IMR-90 (cell line): Measurements from ENCODE around the gene ENOX2. TPM values are rescaled to one million over a fixed set of nuclear protein-coding genes. Genes with fewer than 3 reads are reported as not detected.

Experiments
- ATAC-seq: fragments of 200-7000 bp; cut with Tn5 transposase; 2 replicates; pipeline ENCODE4 v1.9.1; 2020; ENCODE audit warnings: low read depth, mild to moderate bottlenecking, moderate library complexity
- BruUV-seq: library from RNA; stranded (reverse); fragments of 400-500 nt; replicated peaks from 2 replicates; lab custom pipeline; 2021; lab: Mats Ljungman, UMichigan
- CTCF ChIA-PET: fragments of 300-600 bp; formaldehyde crosslinking; extraction: SDS; loops from one replicate; lab custom pipeline; 2021; ENCODE audit warnings: antibody characterized with exemption; lab: Yijun Ruan, JAX
- POLR2A ChIA-PET: fragments of 300-600 bp; sonication (Branson Sonifier 250); formaldehyde crosslinking; loops from one replicate; lab custom pipeline; 2022; ENCODE audit warnings: antibody characterized with exemption; ENCODE audit not compliant: unreplicated experiment; lab: Charles Lee
- DNase-seq: peaks from one replicate; pipeline ENCODE4 v3.0.0; 2013
- H2AFZ ChIP-seq: replicated peaks from 2 replicates; pipeline ENCODE3; 2013; ENCODE audit warnings: low read length, mild to moderate bottlenecking; ENCODE audit not compliant: poor library complexity
- H2AK5ac ChIP-seq: 2 replicates; pipeline ENCODE4 v1.6.1; 2013; ENCODE audit warnings: low read depth, low read length, inconsistent platforms
- H2AK9ac ChIP-seq: replicated peaks from 2 replicates; pipeline ENCODE3; 2013; ENCODE audit warnings: mild to moderate bottlenecking, low read depth, low read length, moderate library complexity; ENCODE audit not compliant: poor library complexity
- H2BK120ac ChIP-seq: 2 replicates; pipeline ENCODE4 v1.6.1; 2013; ENCODE audit warnings: low read depth, low read length, inconsistent platforms
- H2BK15ac ChIP-seq: 3 replicates; pipeline ENCODE4 v1.6.1; 2013; ENCODE audit warnings: low read depth, low read length, inconsistent platforms
- H2BK20ac ChIP-seq: 2 replicates; pipeline ENCODE4 v1.6.1; 2013; ENCODE audit warnings: low read depth, mild to moderate bottlenecking, inconsistent platforms, low read length, moderate library complexity
- H2BK5ac ChIP-seq: 2 replicates; pipeline ENCODE4 v1.6.1; 2013; ENCODE audit warnings: mild to moderate bottlenecking, low read depth, low read length, inconsistent platforms; ENCODE audit not compliant: poor library complexity, severe bottlenecking
- H3K14ac ChIP-seq: replicated peaks from 2 replicates; pipeline ENCODE4 v1.6.1; 2013; ENCODE audit warnings: low read depth, low read length, inconsistent platforms
- H3K18ac ChIP-seq: 2 replicates; pipeline ENCODE4 v1.6.1; 2013; ENCODE audit warnings: low read depth, low read length, control low read depth
- H3K23ac ChIP-seq: 2 replicates; pipeline ENCODE4 v1.6.1; 2013; ENCODE audit warnings: low read depth, low read length, inconsistent platforms
- H3K27ac ChIP-seq: 2 replicates; pipeline ENCODE4 v1.5.1; 2013; ENCODE audit warnings: mild to moderate bottlenecking, control low read depth, low read length; ENCODE audit not compliant: insufficient read depth
- H3K27me3 ChIP-seq: 2 replicates; pipeline ENCODE4 v1.6.1; 2013; ENCODE audit warnings: low read length; ENCODE audit not compliant: control insufficient read depth, insufficient read depth
- H3K36me3 ChIP-seq: 2 replicates; pipeline ENCODE4 v1.6.1; 2013; ENCODE audit warnings: low read length, mixed read lengths; ENCODE audit not compliant: control insufficient read depth, insufficient read depth
- H3K4ac ChIP-seq: 2 replicates; pipeline ENCODE4 v1.6.1; 2013; ENCODE audit warnings: low read depth, low read length, inconsistent platforms
- H3K4me1 ChIP-seq: 2 replicates; pipeline ENCODE4 v1.6.1; 2013; ENCODE audit warnings: low read length, mixed read lengths; ENCODE audit not compliant: control insufficient read depth, insufficient read depth
- H3K4me2 ChIP-seq: 2 replicates; pipeline ENCODE4 v1.6.1; 2013; ENCODE audit warnings: low read depth, mild to moderate bottlenecking, control low read depth, low read length, moderate library complexity
- H3K4me3 ChIP-seq: 2 replicates; pipeline ENCODE4 v1.5.1; 2013; ENCODE audit warnings: low read depth, mild to moderate bottlenecking, control low read depth, low read length, moderate library complexity; ENCODE audit not compliant: insufficient read depth
- H3K56ac ChIP-seq: 2 replicates; pipeline ENCODE4 v1.6.1; 2013; ENCODE audit warnings: low read length, inconsistent platforms; ENCODE audit not compliant: insufficient read depth; ENCODE audit errors: extremely low read depth
- H3K79me1 ChIP-seq, 2 experiments: 2 replicates each; pipeline ENCODE4 v1.6.1; 2013; ENCODE audit warnings: low read length in 2 of 2, inconsistent platforms in 1 of 2, low read depth in 1 of 2
- H3K9ac ChIP-seq: 2 replicates; pipeline ENCODE4 v1.6.1; 2013; ENCODE audit warnings: low read depth, low read length, control low read depth
- H3K9me1 ChIP-seq: 2 replicates; pipeline ENCODE4 v1.6.1; 2013; ENCODE audit warnings: low read length, inconsistent platforms; ENCODE audit not compliant: insufficient read depth
- H3K9me3 ChIP-seq: 2 replicates; pipeline ENCODE4 v1.6.1; 2013; ENCODE audit warnings: low read length; ENCODE audit not compliant: control insufficient read depth, insufficient read depth
- H4K20me1 ChIP-seq: 2 replicates; pipeline ENCODE4 v1.6.1; 2013; ENCODE audit warnings: low read length, inconsistent platforms; ENCODE audit not compliant: insufficient read depth
- H4K5ac ChIP-seq: 2 replicates; pipeline ENCODE4 v1.6.1; 2013; ENCODE audit warnings: mild to moderate bottlenecking, low read depth, low read length, control low read depth
- H4K8ac ChIP-seq, 2 experiments: 2 replicates each; pipeline ENCODE4 v1.6.1; 2013; ENCODE audit warnings: low read depth in 2 of 2, low read length in 2 of 2, control low read depth in 1 of 2, inconsistent platforms in 1 of 2
- H4K91ac ChIP-seq: 2 replicates; pipeline ENCODE4 v1.6.1; 2013; ENCODE audit warnings: low read depth, low read length, inconsistent platforms; ENCODE audit not compliant: insufficient read depth
- BHLHE40 ChIP-seq: fragments of 150-350 bp; IDR thresholded peaks from 2 replicates; pipeline ENCODE4 v1.6.1; 2016; ENCODE audit warnings: mild to moderate bottlenecking, low read depth, low read length
- CEBPB ChIP-seq: IDR thresholded peaks from 2 replicates; pipeline ENCODE4 v1.6.1; 2012; ENCODE audit warnings: low read depth, low read length, improper control_type of control experiment
- CHD1 ChIP-seq: IDR thresholded peaks from 2 replicates; pipeline ENCODE4 v1.6.1; 2012; ENCODE audit warnings: low read depth, low read length, improper control_type of control experiment
- FOS ChIP-seq: fragments of 150-350 bp; IDR thresholded peaks from 2 replicates; pipeline ENCODE4 v1.6.1; 2016; ENCODE audit warnings: low read depth, low read length
- MAFK ChIP-seq: IDR thresholded peaks from 2 replicates; pipeline ENCODE4 v1.6.1; 2012; ENCODE audit warnings: low read depth, low read length, improper control_type of control experiment
- MXI1 ChIP-seq: IDR thresholded peaks from 2 replicates; pipeline ENCODE4 v1.6.1; 2012; ENCODE audit warnings: low read depth, mild to moderate bottlenecking, low read length, moderate library complexity, borderline replicate concordance
- NFE2L2 ChIP-seq: fragments of 150-350 bp; IDR thresholded peaks from 2 replicates; pipeline ENCODE4 v1.6.1; 2016; ENCODE audit warnings: low read depth, mild to moderate bottlenecking, low read length
- POLR2A ChIP-seq: IDR thresholded peaks from 2 replicates; pipeline ENCODE4 v1.6.1; 2012; ENCODE audit warnings: mild to moderate bottlenecking, low read depth, low read length
- RAD21 ChIP-seq: IDR thresholded peaks from 2 replicates; pipeline ENCODE4 v1.6.1; 2012; ENCODE audit warnings: low read length, improper control_type of control experiment
- RCOR1 ChIP-seq: IDR thresholded peaks from 2 replicates; pipeline ENCODE4 v1.6.1; 2012; ENCODE audit warnings: mild to moderate bottlenecking, low read length, improper control_type of control experiment; ENCODE audit not compliant: insufficient replicate concordance
- RFX5 ChIP-seq: IDR thresholded peaks from 2 replicates; pipeline ENCODE4 v1.8.0; 2012; ENCODE audit warnings: low read depth, mild to moderate bottlenecking, low read length, moderate library complexity
- SMC3 ChIP-seq: fragments of 150-350 bp; IDR thresholded peaks from 2 replicates; pipeline ENCODE4 v1.6.1; 2016; ENCODE audit warnings: low read depth, mild to moderate bottlenecking, antibody characterized with exemption, low read length, moderate library complexity
- USF2 ChIP-seq: fragments of 150-350 bp; IDR thresholded peaks from 2 replicates; pipeline ENCODE4 v1.6.1; 2017; ENCODE audit warnings: mild to moderate bottlenecking, antibody characterized with exemption, low read length, low read depth
- WGBS, 2 experiments: methylation state at CpG; one replicate each; pipeline versions ENCODE4 v1.1.5 to v1.1.7; 2013; ENCODE audit warnings: missing lambda C conversion rate in 2 of 2; ENCODE audit not compliant: insufficient read length in 1 of 2; ENCODE audit errors: extremely low coverage in 2 of 2; 5-methylcytosine and 5-hydroxymethylcytosine counted together
- dilution Hi-C: fragments of 300-500 bp; cut with HindIII; formaldehyde crosslinking; loops from one replicate; pipeline ENCODE4 v1.14.3; 2018; ENCODE audit warnings: low sequenced_read_pairs; ENCODE audit not compliant: unreplicated experiment
- in situ Hi-C: fragments of 300-500 bp; cut with MboI; formaldehyde crosslinking; loops from 3 replicates; pipeline ENCODE4 v1.14.3; 2019; ENCODE audit warnings: low sequenced_read_pairs, inconsistent platforms, mixed read lengths
- intact Hi-C: fragments of 100-400 bp; cut with micrococcal nuclease; formaldehyde crosslinking; loops from 2 replicates; pipeline ENCODE4 v1.10.0; 2022
- polyA plus RNA-seq, 3 experiments: library from polyadenylated mRNA; depleted of rRNA; stranded (reverse); fragments of >200 nt; gene quantifications; 2 replicates each; pipeline ENCODE4 v1.2.3, GENCODE V29; 2012; ENCODE audit warnings: low replicate concordance in 1 of 3
- total RNA-seq: library from RNA; depleted of rRNA; stranded (reverse); fragments of >200 nt; gene quantifications from 2 replicates; pipeline ENCODE4 v1.2.3, GENCODE V29; 2012
- TF ChIP-seq, protein P1 (sequence below): fragments of 150-350 bp; IDR thresholded peaks from 2 replicates; pipeline ENCODE4 v1.6.1; 2016; ENCODE audit warnings: low read depth, mild to moderate bottlenecking, low read length, moderate library complexity, borderline replicate concordance
- TF ChIP-seq, protein P2 (sequence below): conservative IDR thresholded peaks from 2 replicates; pipeline ENCODE4 v1.5.1; 2012; ENCODE audit warnings: mild to moderate bottlenecking, low read depth, low read length, improper control_type of control experiment

The ENOX2 gene
- total and polyA plus RNA-seq, 2 of the 4 experiments (the other 2 are of a cell fraction): 6.3 to 11.8 TPM

DNA sequence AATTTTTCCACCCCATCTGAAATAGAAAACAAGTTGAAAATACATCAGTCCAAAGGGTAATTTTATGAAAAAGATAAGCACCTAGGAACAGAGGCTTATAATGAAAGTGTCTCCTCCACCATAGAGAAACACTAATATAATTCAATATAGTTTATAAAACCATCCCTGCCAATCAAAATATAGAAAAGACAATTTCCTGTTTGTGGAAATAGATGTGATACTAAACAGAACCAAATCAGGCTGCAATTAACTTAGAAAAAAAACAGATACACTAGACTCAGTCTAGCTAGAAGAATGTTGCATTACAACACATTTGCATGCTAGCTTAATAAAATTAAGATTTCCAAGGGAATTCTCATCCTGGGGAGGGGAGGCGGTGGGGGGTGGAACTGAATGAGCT is 68.2 kb downstream of the ENOX2 start:
- Histone ChIP-seq H3K4me1 (no peaks in the 10 kb centered on the region), H3K18ac (no peak overlapping the region), H2AK5ac (no peak overlapping the region), H4K91ac (no peak overlapping the region), H4K20me1 (no peaks in the 10 kb centered on the region), H3K79me1 (no peaks in the 10 kb centered on the region), H3K56ac (no peak overlapping the region), H4K8ac (no peak overlapping the region), H2AFZ (no peak overlapping the region), H2BK20ac (no peak overlapping the region), H2AK9ac (no peak overlapping the region), H3K9me3 (no peaks in the 10 kb centered on the region), H3K14ac (no peak overlapping the region), H3K4me3 (no peak overlapping the region), H3K9ac (no peak overlapping the region), H3K9me1 (no peaks in the 10 kb centered on the region), H3K4me2 (no peak overlapping the region), H4K5ac (no peak overlapping the region), H3K27me3 (no peaks in the 10 kb centered on the region; the same call in 1 of the 2 replicates), H3K36me3 (no peaks in the 10 kb centered on the region), H2BK15ac (no peak overlapping the region), H3K27ac (no peak overlapping the region), H3K4ac (no peak overlapping the region), H2BK5ac (no peak overlapping the region), H2BK120ac (no peak overlapping the region), H3K23ac (no peak overlapping the region)
- intact Hi-C loops: no loop called here
- POLR2A ChIA-PET: interaction anchor here (0.6 kb wide), 1 partner anchor 292 kb away, joined by 4 read pairs; no protein-coding TSS in a partner anchor
- CTCF ChIA-PET: interaction anchor here (1.0 kb wide), 1 partner anchor 259 kb away, joined by 4 read pairs; no protein-coding TSS in a partner anchor
- no peak for ATAC-seq
- no CpG with 5 or more reads among the region's 1 CpG for WGBS, 2 experiments
- dilution Hi-C loops: no loop called here
- no TSS peak for BruUV-seq
- DNase-seq: no peak
- in situ Hi-C loops: no loop called here
- TF ChIP-seq CHD1 (no peak), BHLHE40 (no peak), MXI1 (no peak), RFX5 (no peak), NFE2L2 (no peak), USF2 (no peak), RAD21 (no peak), SMC3 (no peak), RCOR1 (no peak), FOS (no peak), MAFK (no peak), CEBPB (no peak), POLR2A (no peak)
- TF ChIP-seq, protein P1, sequence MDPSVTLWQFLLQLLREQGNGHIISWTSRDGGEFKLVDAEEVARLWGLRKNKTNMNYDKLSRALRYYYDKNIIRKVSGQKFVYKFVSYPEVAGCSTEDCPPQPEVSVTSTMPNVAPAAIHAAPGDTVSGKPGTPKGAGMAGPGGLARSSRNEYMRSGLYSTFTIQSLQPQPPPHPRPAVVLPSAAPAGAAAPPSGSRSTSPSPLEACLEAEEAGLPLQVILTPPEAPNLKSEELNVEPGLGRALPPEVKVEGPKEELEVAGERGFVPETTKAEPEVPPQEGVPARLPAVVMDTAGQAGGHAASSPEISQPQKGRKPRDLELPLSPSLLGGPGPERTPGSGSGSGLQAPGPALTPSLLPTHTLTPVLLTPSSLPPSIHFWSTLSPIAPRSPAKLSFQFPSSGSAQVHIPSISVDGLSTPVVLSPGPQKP: no peak
- TF ChIP-seq, protein P2, sequence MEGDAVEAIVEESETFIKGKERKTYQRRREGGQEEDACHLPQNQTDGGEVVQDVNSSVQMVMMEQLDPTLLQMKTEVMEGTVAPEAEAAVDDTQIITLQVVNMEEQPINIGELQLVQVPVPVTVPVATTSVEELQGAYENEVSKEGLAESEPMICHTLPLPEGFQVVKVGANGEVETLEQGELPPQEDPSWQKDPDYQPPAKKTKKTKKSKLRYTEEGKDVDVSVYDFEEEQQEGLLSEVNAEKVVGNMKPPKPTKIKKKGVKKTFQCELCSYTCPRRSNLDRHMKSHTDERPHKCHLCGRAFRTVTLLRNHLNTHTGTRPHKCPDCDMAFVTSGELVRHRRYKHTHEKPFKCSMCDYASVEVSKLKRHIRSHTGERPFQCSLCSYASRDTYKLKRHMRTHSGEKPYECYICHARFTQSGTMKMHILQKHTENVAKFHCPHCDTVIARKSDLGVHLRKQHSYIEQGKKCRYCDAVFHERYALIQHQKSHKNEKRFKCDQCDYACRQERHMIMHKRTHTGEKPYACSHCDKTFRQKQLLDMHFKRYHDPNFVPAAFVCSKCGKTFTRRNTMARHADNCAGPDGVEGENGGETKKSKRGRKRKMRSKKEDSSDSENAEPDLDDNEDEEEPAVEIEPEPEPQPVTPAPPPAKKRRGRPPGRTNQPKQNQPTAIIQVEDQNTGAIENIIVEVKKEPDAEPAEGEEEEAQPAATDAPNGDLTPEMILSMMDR: no peak
